Tibial artery (tissue), 4 donors: ENCODE results near the gene THEMIS.

ENCODE experiments used
- DNase-seq, 2 donors: peaks; one replicate each; pipeline ENCODE4 v3.0.0-alpha.2; 2019
- H3K27ac ChIP-seq, 2 donors: fragments of 200-600 bp; sonication (generic) in 1 of 2; 1 replicate in 1 of 2; 2 replicates in 1 of 2; pipeline ENCODE4 v1.5.1; 2018 to 2019; ENCODE audit warnings: mild to moderate bottlenecking in 1 of 2
- H3K27me3 ChIP-seq, 2 donors: fragments of 200-600 bp; sonication (generic) in 1 of 2; one replicate each; pipeline versions ENCODE4 v1.5.1 to v1.6.0; 2016 to 2019
- H3K36me3 ChIP-seq, 3 donors: fragments of 200-600 bp; sonication (generic) in 2 of 3; one replicate each; pipeline ENCODE4 v1.5.1; 2016 to 2019; ENCODE audit warnings: mild to moderate bottlenecking in 2 of 3
- H3K4me1 ChIP-seq, 4 donors: fragments of 200-600 bp; sonication (generic) in 2 of 4; 1 replicate in 3 of 4; 2 replicates in 1 of 4; pipeline ENCODE4 v1.5.1; 2016 to 2019
- H3K4me3 ChIP-seq, 2 donors: fragments of 200-600 bp; sonication (generic) in 1 of 2; 1 replicate in 1 of 2; 2 replicates in 1 of 2; pipeline ENCODE4 v1.5.1; 2018 to 2019; ENCODE audit warnings: mild to moderate bottlenecking in 2 of 2
- H3K9me3 ChIP-seq, 3 donors: fragments of 200-600 bp; sonication (generic) in 1 of 3; one replicate each; pipeline ENCODE4 v1.5.1; 2016 to 2019
- intact Hi-C: fragments of 100-400 bp; cut with DNase I; formaldehyde crosslinking; loops from one replicate; pipeline ENCODE4 v1.15.0; 2023; ENCODE audit warnings: low total_unique reads
- TF ChIP-seq, protein P1 (sequence below), 2 experiments: fragments of 200-600 bp in 1 of 2; fragments of 450-650 bp in 1 of 2; IDR thresholded peaks; one replicate each; pipeline ENCODE4 v1.5.1; 2017 to 2019; ENCODE audit warnings: antibody characterized with exemption in 2 of 2, mild to moderate bottlenecking in 1 of 2, moderate library complexity in 1 of 2

Gene THEMIS

DNA sequence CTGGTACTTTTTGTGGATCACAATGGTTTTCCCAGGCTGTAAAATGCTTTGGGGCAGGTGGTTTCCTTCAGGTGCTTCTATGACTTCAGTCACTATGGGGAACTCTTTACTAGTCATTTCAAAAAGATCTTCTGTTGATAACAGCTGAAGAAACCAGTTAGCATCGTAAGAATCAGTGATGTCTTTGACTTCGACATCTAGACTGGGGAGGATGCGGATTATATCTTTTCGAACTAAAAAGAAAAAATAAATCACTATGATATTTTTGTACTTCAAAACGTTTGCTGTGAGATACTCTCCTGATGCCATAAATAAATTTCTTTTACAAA lies 87.2 kb downstream of the THEMIS start:
- no peak for DNase-seq
- Histone ChIP-seq H3K36me3 (no peaks in the 10 kb centered on the region), H3K4me3 (no peak overlapping the region), H3K9me3 (no peaks in the 10 kb centered on the region), H3K27ac (no peak overlapping the region), H3K27me3 (no peaks in the 10 kb centered on the region), H3K4me1 (no peaks in the 10 kb centered on the region)
- TF ChIP-seq, protein P1, sequence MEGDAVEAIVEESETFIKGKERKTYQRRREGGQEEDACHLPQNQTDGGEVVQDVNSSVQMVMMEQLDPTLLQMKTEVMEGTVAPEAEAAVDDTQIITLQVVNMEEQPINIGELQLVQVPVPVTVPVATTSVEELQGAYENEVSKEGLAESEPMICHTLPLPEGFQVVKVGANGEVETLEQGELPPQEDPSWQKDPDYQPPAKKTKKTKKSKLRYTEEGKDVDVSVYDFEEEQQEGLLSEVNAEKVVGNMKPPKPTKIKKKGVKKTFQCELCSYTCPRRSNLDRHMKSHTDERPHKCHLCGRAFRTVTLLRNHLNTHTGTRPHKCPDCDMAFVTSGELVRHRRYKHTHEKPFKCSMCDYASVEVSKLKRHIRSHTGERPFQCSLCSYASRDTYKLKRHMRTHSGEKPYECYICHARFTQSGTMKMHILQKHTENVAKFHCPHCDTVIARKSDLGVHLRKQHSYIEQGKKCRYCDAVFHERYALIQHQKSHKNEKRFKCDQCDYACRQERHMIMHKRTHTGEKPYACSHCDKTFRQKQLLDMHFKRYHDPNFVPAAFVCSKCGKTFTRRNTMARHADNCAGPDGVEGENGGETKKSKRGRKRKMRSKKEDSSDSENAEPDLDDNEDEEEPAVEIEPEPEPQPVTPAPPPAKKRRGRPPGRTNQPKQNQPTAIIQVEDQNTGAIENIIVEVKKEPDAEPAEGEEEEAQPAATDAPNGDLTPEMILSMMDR (IDR thresholded peaks at IDR 0.05), result no peak
- intact Hi-C loops, result no loop called here

DNA sequence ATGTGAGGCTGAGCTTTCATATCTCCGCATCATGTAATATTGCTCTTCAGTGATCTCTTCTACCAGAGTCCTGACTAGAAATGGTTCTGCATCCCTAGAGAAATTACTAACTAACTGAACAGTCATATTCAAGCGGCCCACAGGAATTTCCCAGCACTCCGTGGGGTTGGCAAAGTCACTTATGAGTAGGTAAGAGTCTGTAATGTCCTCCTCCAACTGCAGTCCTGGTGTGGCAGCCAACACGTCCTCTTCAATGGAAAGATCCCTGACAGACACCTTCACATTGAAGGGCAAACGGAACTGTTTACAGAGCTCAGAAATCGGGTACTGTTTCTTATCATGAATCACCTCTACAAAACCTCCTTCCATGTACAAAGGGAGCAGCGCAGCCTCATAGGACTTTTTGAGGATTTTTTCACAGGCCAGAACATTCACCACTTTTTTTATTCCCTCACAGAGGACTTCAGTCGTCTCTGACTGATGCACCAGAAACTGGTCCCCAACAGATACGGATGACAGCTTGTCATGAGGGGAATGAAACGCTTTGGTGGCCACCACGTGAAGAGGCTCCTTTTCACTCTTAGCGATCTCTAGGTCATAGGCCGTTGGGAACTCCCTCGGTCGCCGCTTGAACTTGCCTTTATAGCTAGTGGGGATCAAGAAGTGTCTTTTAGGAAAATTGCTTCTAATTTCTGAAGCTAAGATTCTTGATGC lies 87.7 kb downstream of the THEMIS start:
- H3K27ac ChIP-seq, result no peak overlapping the region
- no peak for DNase-seq
- no peaks in the 10 kb centered on the region for H3K36me3 ChIP-seq
- intact Hi-C loops, result no loop called here
- H3K4me1 ChIP-seq, result no peaks in the 10 kb centered on the region
- H3K27me3 ChIP-seq, result no peaks in the 10 kb centered on the region
- TF ChIP-seq, protein P1 (IDR thresholded peaks at IDR 0.05), result no peak
- H3K4me3 ChIP-seq, result no peak overlapping the region
- no peaks in the 10 kb centered on the region for H3K9me3 ChIP-seq

DNA sequence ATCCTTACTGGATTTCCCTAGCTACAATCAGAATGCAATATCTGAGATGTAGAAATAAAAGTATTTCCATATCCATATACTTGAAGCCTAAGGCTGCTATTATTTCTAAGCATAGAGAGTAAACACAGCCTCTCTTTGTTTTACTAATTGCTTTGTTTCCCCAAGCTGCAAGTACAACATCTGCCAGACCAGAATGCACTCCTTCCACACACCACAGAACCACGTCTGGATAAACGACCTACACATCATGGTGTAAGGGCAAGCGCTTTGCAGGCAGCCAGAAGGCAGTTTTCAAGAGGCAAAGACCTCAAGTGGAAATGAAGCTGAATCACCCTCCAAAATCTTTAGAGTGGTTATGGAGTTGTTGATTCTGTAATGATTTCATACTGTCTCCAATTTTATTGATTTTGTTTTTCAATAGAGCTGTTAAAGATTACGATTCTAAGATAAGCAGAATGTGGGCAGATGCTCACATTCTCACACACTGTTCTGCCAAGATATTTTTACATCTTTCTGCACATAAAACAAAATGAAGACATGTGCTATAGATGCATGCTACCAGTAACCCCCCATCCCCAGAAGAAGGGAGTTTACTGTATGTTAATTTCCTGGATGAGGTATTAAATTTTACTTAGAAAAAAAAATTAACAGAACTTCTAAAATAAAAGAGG lies 88.8 kb downstream of the THEMIS start:
- DNase-seq, result no peak
- TF ChIP-seq, protein P1 (IDR thresholded peaks at IDR 0.05), result no peak
- intact Hi-C loops, result no loop called here
- no peaks in the 10 kb centered on the region for H3K27me3 ChIP-seq
- no peak overlapping the region for H3K27ac ChIP-seq
- H3K36me3 ChIP-seq, result no peaks in the 10 kb centered on the region
- H3K9me3 ChIP-seq, result no peaks in the 10 kb centered on the region
- H3K4me1 ChIP-seq, result no peaks in the 10 kb centered on the region
- no peak overlapping the region for H3K4me3 ChIP-seq

DNA sequence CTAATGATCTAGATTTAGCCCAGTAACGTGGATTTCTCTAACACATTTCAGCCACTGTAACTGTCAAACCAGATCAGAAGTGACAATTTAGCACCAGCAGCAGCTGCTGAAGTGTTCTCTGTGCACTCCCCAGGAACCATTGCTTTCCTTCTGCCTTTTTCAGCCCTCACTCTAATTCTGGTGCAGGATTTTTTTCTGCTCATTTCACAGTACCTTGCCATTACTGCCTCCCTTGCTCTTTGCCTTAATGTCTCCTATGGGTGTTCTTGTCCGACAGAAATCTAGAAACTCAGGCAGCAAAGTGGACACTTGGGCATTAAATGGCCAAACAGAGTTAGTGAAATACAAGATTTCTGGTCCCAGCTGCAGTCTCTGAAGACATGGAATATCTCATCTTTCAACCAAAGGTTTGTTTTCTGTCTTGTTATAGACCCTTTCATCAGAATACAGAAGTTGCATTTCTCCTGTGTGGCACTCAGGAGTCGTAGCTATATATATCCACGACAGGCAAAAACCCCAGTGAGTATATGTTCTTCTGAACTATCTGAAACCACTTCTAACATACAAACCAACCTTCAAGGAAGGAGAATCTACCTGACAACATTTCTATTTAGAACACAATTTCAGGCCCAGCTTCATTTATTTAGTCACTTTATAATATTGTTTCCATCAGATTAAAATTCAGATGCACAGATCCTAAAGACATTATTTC lies 92.9 kb downstream of the THEMIS start:
- Histone ChIP-seq H3K27me3 (no peaks in the 10 kb centered on the region), H3K9me3 (no peaks in the 10 kb centered on the region), H3K36me3 (no peaks in the 10 kb centered on the region), H3K27ac (no peak overlapping the region), H3K4me1 (no peaks in the 10 kb centered on the region), H3K4me3 (no peak overlapping the region)
- no peak for DNase-seq
- intact Hi-C loops, result no loop called here
- TF ChIP-seq, protein P1 (IDR thresholded peaks at IDR 0.05), result no peak

DNA sequence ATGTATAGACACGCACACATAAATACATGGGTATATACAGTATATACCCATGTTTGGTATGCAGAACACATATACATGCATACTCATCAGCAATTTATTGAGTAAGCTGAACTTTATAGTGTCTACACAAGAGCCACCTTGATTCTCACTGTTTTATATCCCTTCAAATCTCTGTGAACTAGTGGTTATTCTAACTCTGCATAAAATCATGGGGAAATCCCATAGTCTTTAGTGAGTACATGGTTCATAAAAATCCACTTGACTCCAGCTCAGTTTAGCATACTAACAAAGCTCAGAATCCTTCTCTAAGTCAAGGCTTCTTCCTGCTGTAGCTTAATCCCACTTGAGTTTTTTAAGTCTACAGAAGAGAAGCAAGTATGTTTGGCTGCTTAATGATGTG lies 104.1 kb downstream of the THEMIS start:
- Histone ChIP-seq H3K9me3 (no peaks in the 10 kb centered on the region), H3K27ac (no peak overlapping the region), H3K36me3 (no peaks in the 10 kb centered on the region), H3K4me3 (no peak overlapping the region), H3K4me1 (no peaks in the 10 kb centered on the region), H3K27me3 (no peaks in the 10 kb centered on the region)
- DNase-seq, result no peak
- intact Hi-C loops, result no loop called here
- TF ChIP-seq, protein P1 (IDR thresholded peaks at IDR 0.05), result no peak
